ENCODE measurements around the gene MYO18B.

MYO18B gene

GRCh38 chr22:25942856-25943411 is 200.9 kb downstream of the MYO18B start:
- no peak for TF ChIP-seq ZFX (IDR thresholded peaks at IDR 0.05)
- TF ChIP-seq CTCF (conservative IDR thresholded peaks at IDR 0.05): no peak
- H3K27ac ChIP-seq: no peak overlapping the region

GRCh38 chr22:25950111-25950510 is 208.1 kb downstream of the MYO18B start:
- no peak overlapping the region for H3K27ac ChIP-seq
- no peak for TF ChIP-seq CTCF (conservative IDR thresholded peaks at IDR 0.05)
- no peak for TF ChIP-seq ZFX (IDR thresholded peaks at IDR 0.05)

GRCh38 chr22:25953276-25953675 is 211.3 kb downstream of the MYO18B start:
- no peak overlapping the region for H3K27ac ChIP-seq
- TF ChIP-seq CTCF (conservative IDR thresholded peaks at IDR 0.05) (no peak), ZFX (IDR thresholded peaks at IDR 0.05) (no peak)

- no peak for TF ChIP-seq CTCF (conservative IDR thresholded peaks at IDR 0.05)
- no peak for TF ChIP-seq ZFX (IDR thresholded peaks at IDR 0.05)
- H3K27ac ChIP-seq: no peak overlapping the region
These were observed 211.9 kb downstream of the MYO18B start for GRCh38 chr22:25953919-25954318.

- TF ChIP-seq CTCF (conservative IDR thresholded peaks at IDR 0.05) (no peak), ZFX (IDR thresholded peaks at IDR 0.05) (no peak)
- H3K27ac ChIP-seq: no peak overlapping the region
These were observed 213.3 kb downstream of the MYO18B start for GRCh38 chr22:25955323-25955722.

- H3K27ac ChIP-seq: no peak overlapping the region
- no peak for TF ChIP-seq ZFX (IDR thresholded peaks at IDR 0.05)
- no peak for TF ChIP-seq CTCF (conservative IDR thresholded peaks at IDR 0.05)
These were observed 214.8 kb downstream of the MYO18B start for GRCh38 chr22:25956801-25957200.

- H3K27ac ChIP-seq: no peak overlapping the region
- no peak for TF ChIP-seq ZFX (IDR thresholded peaks at IDR 0.05)
- no peak for TF ChIP-seq CTCF (conservative IDR thresholded peaks at IDR 0.05)
These were observed 218.1 kb downstream of the MYO18B start for GRCh38 chr22:25959818-25960774.

Data from C4-2B (cell line).